ENCODE measurements around the gene DMWD. TPM values are rescaled to one million over a fixed set of nuclear protein-coding genes. Genes with fewer than 3 reads are reported as not detected.

Gene DMWD
- polyA plus RNA-seq, 1 of the 3 experiments (the other 2 are of a cell fraction): 40.6 TPM

DNA sequence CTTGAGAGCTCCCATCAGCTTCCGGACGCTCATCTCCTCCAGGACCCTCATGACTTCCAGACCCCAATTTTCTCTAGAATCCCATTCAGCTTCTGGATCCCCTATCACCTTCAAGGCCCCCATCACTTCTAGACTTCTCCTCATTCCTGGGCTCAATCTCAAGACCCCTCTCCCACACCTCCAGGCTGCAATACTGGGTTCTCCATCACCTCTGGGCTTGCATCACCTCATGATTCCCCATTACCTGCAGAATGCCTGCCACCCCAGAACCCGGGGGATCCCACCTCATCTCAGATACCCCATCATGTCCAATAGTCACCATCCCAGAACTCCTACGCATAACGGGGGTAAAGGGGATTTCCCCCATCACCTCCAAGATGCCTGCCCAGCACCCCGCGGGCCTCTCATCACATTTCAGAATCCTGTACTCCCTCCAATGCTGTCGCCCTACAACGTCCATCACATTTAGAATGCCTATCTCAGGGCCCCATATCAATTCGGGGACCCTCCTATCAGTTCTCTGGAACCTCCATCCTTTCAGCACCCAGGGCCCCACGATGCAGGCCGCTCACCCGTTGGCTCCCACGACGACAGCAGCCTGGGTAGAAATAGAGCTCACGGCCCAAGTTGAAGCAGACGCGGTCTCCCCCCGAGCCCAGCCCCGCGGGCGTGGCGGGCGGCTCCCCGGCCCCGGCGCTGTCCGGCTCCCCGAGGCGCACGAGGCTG lies 738 bp downstream of the DMWD start:
- Histone ChIP-seq H3K27me3 (ENCODE audit: insufficient read depth) (no peaks in the 10 kb centered on the region), H4K20me1 (ENCODE audit: insufficient read depth) (no peaks in the 10 kb centered on the region), H2AFZ (ENCODE audit: low read depth) (no peak overlapping the region), H3K36me3 (replicated peaks in 1 of 2; ENCODE audit: control insufficient read depth in 1 of 2, insufficient read depth in 2 of 2, low read length in 1 of 2) (peaks cover 19 to 27% of the 10 kb centered on the region in 2 experiments), H3K27ac (ENCODE audit: low read depth in 2 of 2, low read length in 1 of 2) (peak overlapping the region; percentile 42 to 76; a peak in 2 of 4 replicates), H3F3A (replicated peaks; ENCODE audit: insufficient read depth) (no peaks in the 10 kb centered on the region), H3K9ac (peak overlapping the region; percentile 77), H3K4me3 (ENCODE audit: low read depth in 2 of 2, low read length in 1 of 2) (peak overlapping the region; percentile 68 to 74), H3K4me2 (peak overlapping the region; percentile 73), H3K79me2 (ENCODE audit: insufficient read depth) (peaks cover 54% of the 10 kb centered on the region), H3K9me2 (no peaks in the 10 kb centered on the region), H3K4me1 (ENCODE audit: control insufficient read depth in 1 of 2, insufficient read depth in 2 of 2, low read depth in 1 of 2, low read length in 1 of 2) (peaks cover 0 to 18% of the 10 kb centered on the region in 2 experiments; a peak in 1 of 4 replicates), H3K9me3 (no peaks in the 10 kb centered on the region)
- DNase-seq: no peak
- WGBS (ENCODE audit: low lambda C conversion rate): 14% methylated on average over 15 of the region's 31 CpGs
- ChIA-PET POLR2A (no interaction called here), CTCF (interaction anchor here (1.3 to 3.9 kb wide), 4 partner anchors 22 to 91 kb away, joined by 3 to 33 read pairs (median 6); partner anchors contain the start of gene SIX5)
- TF ChIP-seq EP300 (IDR thresholded peaks at IDR 0.05; ENCODE audit: borderline replicate concordance in 1 of 2, low read depth in 1 of 2, low read length in 1 of 2) (no peak), MEF2A (IDR thresholded peaks at IDR 0.05; ENCODE audit: borderline replicate concordance, low read depth) (no peak), MXI1 (IDR thresholded peaks at IDR 0.05; ENCODE audit: low read depth, low read length) (no peak), TAF1 (IDR thresholded peaks at IDR 0.05; ENCODE audit: borderline replicate concordance, low read depth, low read length) (no peak), NFIC (IDR thresholded peaks at IDR 0.05; ENCODE audit: borderline replicate concordance) (no peak)
- TF ChIP-seq, protein P1, sequence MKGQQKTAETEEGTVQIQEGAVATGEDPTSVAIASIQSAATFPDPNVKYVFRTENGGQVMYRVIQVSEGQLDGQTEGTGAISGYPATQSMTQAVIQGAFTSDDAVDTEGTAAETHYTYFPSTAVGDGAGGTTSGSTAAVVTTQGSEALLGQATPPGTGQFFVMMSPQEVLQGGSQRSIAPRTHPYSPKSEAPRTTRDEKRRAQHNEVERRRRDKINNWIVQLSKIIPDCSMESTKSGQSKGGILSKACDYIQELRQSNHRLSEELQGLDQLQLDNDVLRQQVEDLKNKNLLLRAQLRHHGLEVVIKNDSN (IDR thresholded peaks at IDR 0.05; ENCODE audit: borderline replicate concordance, low read depth): no peak
- TF ChIP-seq, protein P2, sequence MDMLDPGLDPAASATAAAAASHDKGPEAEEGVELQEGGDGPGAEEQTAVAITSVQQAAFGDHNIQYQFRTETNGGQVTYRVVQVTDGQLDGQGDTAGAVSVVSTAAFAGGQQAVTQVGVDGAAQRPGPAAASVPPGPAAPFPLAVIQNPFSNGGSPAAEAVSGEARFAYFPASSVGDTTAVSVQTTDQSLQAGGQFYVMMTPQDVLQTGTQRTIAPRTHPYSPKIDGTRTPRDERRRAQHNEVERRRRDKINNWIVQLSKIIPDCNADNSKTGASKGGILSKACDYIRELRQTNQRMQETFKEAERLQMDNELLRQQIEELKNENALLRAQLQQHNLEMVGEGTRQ (IDR thresholded peaks at IDR 0.05; ENCODE audit: borderline replicate concordance, low read depth, low read length): no peak
- TF ChIP-seq, protein P3, sequence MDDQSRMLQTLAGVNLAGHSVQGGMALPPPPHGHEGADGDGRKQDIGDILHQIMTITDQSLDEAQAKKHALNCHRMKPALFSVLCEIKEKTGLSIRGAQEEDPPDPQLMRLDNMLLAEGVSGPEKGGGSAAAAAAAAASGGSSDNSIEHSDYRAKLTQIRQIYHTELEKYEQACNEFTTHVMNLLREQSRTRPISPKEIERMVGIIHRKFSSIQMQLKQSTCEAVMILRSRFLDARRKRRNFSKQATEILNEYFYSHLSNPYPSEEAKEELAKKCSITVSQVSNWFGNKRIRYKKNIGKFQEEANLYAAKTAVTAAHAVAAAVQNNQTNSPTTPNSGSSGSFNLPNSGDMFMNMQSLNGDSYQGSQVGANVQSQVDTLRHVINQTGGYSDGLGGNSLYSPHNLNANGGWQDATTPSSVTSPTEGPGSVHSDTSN (IDR thresholded peaks at IDR 0.05): no peak

DNA sequence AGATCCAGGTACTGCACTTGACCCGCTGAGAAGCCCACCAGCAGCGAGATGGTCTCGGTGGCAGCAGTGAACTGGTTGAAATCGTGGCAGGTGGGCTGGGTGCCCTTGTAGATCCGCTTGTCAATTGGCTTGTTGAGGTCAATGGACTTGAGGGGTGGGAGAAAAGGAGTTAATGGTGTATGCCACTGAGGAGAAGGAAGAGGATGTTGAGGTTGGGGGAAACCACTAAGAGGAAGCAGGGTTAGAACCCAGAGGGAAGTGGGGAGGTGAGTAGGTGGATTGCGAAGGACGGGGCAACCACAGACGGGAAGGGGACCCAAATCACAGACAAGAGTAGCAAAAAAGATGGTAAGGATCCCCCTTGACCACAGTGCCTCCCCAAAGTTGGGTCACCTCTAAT lies 1.7 kb downstream of the DMWD start:
- peaks cover 0 to 18% of the 10 kb centered on the region in 2 experiments; a peak in 1 of 4 replicates for H3K4me1 ChIP-seq (ENCODE audit: control insufficient read depth in 1 of 2, insufficient read depth in 2 of 2, low read depth in 1 of 2, low read length in 1 of 2)
- H3K4me2 ChIP-seq: peak overlapping the region; percentile 73
- no peaks in the 10 kb centered on the region for H3K9me2 ChIP-seq
- peak overlapping the region; percentile 68 to 74; a peak in 3 of 4 replicates for H3K4me3 ChIP-seq (ENCODE audit: low read depth in 2 of 2, low read length in 1 of 2)
- peaks cover 27 to 28% of the 10 kb centered on the region in 2 experiments for H3K36me3 ChIP-seq (replicated peaks in 1 of 2; ENCODE audit: control insufficient read depth in 1 of 2, insufficient read depth in 2 of 2, low read length in 1 of 2)
- TF ChIP-seq GABPA (IDR thresholded peaks at IDR 0.05; ENCODE audit: low read depth): no peak
- no peak for TF ChIP-seq NRF1 (IDR thresholded peaks at IDR 0.05; ENCODE audit: low read depth, low read length)
- no peak for TF ChIP-seq MXI1 (IDR thresholded peaks at IDR 0.05; ENCODE audit: low read depth, low read length)
- TF ChIP-seq SIN3A (IDR thresholded peaks at IDR 0.05; ENCODE audit: borderline replicate concordance, low read depth, low read length): no peak
- TF ChIP-seq RCOR1 (IDR thresholded peaks at IDR 0.05; ENCODE audit: low read length): no peak
- TF ChIP-seq, protein P4, sequence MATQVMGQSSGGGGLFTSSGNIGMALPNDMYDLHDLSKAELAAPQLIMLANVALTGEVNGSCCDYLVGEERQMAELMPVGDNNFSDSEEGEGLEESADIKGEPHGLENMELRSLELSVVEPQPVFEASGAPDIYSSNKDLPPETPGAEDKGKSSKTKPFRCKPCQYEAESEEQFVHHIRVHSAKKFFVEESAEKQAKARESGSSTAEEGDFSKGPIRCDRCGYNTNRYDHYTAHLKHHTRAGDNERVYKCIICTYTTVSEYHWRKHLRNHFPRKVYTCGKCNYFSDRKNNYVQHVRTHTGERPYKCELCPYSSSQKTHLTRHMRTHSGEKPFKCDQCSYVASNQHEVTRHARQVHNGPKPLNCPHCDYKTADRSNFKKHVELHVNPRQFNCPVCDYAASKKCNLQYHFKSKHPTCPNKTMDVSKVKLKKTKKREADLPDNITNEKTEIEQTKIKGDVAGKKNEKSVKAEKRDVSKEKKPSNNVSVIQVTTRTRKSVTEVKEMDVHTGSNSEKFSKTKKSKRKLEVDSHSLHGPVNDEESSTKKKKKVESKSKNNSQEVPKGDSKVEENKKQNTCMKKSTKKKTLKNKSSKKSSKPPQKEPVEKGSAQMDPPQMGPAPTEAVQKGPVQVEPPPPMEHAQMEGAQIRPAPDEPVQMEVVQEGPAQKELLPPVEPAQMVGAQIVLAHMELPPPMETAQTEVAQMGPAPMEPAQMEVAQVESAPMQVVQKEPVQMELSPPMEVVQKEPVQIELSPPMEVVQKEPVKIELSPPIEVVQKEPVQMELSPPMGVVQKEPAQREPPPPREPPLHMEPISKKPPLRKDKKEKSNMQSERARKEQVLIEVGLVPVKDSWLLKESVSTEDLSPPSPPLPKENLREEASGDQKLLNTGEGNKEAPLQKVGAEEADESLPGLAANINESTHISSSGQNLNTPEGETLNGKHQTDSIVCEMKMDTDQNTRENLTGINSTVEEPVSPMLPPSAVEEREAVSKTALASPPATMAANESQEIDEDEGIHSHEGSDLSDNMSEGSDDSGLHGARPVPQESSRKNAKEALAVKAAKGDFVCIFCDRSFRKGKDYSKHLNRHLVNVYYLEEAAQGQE (IDR thresholded peaks at IDR 0.05; ENCODE audit: low read depth, low read length): no peak
- TF ChIP-seq CHD2 (IDR thresholded peaks at IDR 0.05; ENCODE audit: low read length, partially characterized antibody): no peak
- TF ChIP-seq EP300 (IDR thresholded peaks at IDR 0.05; ENCODE audit: borderline replicate concordance in 1 of 2, low read depth in 1 of 2, low read length in 1 of 2): no peak
- TF ChIP-seq ELF1 (IDR thresholded peaks at IDR 0.05): no peak
- TF ChIP-seq NFIC (IDR thresholded peaks at IDR 0.05; ENCODE audit: borderline replicate concordance): no peak
- no peak for TF ChIP-seq MEF2A (IDR thresholded peaks at IDR 0.05; ENCODE audit: borderline replicate concordance, low read depth)
- TF ChIP-seq YY1 (IDR thresholded peaks at IDR 0.05; ENCODE audit: low read depth): no peak
- TF ChIP-seq GATA2 (CRISPR knock-in tag; IDR thresholded peaks at IDR 0.05): no peak
- TF ChIP-seq TAF1 (IDR thresholded peaks at IDR 0.05; ENCODE audit: borderline replicate concordance, low read depth, low read length): no peak
- no peaks in the 10 kb centered on the region for H3K9me3 ChIP-seq
- H3K9ac ChIP-seq: peak overlapping the region; percentile 77; the same call in 1 of the 2 replicates
- WGBS (ENCODE audit: low lambda C conversion rate): 94% methylated on average over 8 of the region's 8 CpGs
- H3K79me2 ChIP-seq (ENCODE audit: insufficient read depth): peaks cover 60% of the 10 kb centered on the region
- no peak overlapping the region for H2AFZ ChIP-seq (ENCODE audit: low read depth)
- H3F3A ChIP-seq (replicated peaks; ENCODE audit: insufficient read depth): no peaks in the 10 kb centered on the region
- ChIA-PET POLR2A (no interaction called here), CTCF (interaction anchor here (0.6 to 3.9 kb wide), 5 partner anchors 8 to 108 kb away, joined by 3 to 33 read pairs (median 3); partner anchors contain the start of gene SIX5)
- no peaks in the 10 kb centered on the region for H4K20me1 ChIP-seq (ENCODE audit: insufficient read depth)
- no peaks in the 10 kb centered on the region for H3K27me3 ChIP-seq (ENCODE audit: insufficient read depth)
- DNase-seq: no peak
- H3K27ac ChIP-seq (ENCODE audit: low read depth in 2 of 2, low read length in 1 of 2): no peak overlapping the region

Data from SK-N-SH (cell line).